Stimulated activated CD4-positive, alpha-beta T cell treated with anti-CD3 and anti-CD28 coated beads, Interleukin-2, amount 100 ng/mL, for 24 hours (primary cell): ENCODE results near the gene TECPR1.
A peak's percentile ranks its signal among the peaks of the same experiment; 100 is the strongest.

Experiments
- DNase-seq, 2 donors: peaks; one replicate each; pipeline ENCODE4 v3.0.0-alpha.2; 2020

Gene TECPR1

DNA sequence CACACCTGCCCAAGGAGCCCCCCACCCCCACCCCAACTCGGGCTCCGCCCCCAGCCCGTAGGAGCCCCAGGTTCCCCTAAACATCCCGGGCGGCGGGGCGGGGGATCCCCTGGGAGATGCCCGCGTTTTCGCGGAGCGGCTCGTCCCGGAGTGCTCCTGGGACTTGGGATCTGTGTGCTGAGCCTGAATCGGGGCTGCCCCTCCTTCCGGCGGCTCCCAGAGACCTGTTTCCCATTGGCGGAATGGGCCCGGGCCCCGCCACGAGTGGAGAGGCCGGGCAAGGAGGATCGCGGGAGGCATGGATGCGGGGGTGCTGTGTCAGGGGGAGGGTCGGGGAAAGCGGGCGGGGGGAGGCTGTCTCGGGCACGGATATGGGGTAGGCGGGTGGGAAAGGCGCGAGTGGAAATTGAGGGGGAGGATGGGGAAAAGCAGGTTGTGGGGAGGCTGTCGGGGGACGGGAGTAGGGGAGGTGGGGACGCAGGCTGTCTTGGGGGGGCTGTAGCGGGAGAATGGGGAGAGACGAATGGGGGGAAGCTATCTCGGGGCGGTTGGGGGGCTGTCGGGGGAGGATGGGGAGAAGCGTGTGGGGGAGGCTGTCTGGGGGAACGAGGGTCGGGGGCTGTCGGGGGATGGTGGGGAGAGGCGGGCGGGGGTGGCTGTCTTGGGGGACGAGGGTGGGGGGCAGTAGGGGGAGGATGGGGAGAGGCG lies 41.4 kb downstream of the TECPR1 start:
- DNase-seq = no peak

DNA sequence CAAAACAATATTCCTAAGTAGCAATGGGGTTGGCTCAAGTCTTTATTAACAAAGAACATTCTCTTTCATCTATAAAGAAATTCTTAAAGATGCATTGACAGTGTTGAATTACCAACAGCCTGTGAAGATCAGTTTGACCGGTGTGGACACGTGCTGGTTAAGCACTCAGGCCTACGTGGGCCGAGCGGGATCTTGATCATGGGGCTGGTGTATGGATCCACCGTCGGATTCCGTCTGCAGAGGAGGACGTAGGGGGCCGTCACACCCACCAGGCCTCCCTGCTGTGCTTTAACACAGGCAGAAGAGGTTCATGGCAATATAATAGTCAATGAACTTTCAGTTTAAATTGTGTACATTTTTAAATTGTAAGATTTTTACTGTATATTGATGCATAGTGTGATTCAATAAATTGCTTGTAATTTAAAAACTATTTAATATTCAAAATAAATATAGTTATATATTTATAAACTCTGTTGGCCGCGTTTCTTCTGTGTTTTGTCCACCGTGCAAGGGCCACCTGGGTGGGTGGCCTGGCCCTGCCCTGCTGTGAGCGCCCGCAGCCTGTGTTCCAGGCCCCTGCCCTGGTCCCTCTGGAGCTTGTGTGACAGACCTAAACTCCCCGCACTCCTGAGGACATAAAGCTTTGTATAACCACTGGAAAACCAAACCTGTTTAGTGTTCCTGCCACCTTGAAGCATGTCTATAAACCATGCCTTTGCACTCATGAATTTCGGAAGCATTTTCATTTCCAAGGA lies 42.7 kb downstream of the TECPR1 start:
- DNase-seq = no peak

DNA sequence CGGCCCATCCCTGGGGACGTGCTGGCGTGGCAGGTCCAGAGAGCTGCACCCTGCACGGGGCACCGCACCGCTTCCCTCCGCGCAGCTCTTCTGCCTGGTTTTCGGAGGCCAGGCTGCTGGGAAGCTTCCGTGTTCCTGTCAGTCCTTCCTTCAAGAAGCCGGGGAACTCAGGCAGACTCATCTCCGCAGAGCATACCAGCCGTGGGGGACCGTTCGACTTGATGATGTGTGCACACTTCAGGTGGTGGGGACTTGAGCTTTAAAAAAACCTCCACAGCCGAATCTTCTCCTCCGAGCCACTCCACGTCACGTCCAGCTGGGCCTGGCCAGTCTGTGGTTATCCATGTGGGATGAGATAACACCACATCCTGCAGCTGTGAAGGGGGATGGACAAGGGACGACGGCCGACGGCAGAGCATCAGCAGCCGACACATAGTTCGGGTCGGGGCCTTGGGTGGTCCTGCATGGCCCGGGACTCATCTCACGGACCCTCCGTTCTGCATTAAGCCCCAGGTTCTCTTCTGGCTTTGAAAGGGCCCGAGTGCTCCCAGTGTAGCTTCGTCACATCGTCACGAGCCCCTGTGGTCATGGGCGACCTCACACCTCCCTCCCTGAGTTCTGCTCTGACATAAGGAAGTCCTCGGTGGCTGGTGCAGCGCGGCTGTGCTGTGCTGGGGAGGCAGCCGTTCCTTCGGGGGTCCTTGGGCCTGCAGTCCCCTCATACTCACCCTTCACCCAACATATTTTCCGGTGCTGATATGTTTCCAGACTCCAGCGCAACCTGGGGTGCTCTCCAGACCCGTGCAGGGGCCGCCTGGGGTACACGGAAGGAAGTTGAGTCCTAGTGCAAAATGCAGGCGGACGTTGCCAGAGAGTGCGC lies 45.3 kb downstream of the TECPR1 start:
- DNase-seq = no peak

DNA sequence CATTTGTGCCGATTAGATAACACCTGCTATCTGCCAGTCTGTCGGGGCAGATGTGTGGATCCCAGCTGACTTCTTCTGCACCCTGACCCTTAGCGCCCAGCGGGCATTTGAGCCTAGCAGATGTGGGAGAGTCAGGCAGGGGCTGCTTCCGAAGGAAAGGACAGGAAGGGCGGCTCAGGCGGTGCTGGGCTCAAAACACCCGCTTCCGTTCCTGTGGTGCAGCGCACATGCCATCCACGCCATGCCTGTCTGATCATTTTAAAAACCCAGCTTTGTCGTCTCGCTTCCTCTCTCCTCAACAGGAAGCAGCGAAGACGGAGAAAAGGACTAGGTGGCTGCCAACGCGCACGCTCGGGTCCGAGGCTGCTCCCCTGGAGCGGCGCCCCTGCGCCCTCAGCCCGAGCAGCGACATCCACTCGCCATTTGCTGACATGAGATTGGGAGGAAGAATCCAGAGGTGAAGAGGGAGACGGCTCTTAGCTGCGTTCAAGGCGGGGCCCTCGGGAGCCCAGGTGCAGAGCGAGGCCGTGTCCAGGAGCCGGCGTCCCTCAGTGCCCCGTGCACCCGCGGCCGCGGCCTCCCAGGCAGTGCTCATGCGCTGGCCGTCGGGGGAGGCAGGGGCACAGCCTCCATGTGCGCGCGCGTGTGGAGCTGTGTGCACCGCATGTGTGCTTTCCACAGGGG lies 46.7 kb downstream of the TECPR1 start:
- DNase-seq = no peak

DNA sequence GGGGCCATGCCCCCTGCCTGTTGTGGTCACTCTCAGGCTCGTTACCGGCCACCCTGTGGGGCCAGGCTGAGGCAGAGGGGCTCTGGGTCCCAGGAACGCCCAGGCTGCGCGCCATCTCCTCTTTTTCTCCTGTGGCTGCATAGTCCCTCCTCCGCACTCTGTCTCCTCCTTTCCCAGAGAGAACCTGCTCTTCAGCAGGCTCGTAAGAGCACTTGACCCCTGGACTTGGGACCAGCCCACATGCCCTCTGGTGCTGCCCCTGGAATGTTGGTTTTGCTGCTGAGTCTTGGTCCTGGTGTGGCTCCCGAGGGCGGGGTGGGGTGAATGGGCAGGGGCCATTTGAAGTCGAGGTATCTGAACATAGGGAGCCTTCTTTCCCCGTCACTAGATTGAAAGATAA lies 47.4 kb downstream of the TECPR1 start:
- no peak for DNase-seq

DNA sequence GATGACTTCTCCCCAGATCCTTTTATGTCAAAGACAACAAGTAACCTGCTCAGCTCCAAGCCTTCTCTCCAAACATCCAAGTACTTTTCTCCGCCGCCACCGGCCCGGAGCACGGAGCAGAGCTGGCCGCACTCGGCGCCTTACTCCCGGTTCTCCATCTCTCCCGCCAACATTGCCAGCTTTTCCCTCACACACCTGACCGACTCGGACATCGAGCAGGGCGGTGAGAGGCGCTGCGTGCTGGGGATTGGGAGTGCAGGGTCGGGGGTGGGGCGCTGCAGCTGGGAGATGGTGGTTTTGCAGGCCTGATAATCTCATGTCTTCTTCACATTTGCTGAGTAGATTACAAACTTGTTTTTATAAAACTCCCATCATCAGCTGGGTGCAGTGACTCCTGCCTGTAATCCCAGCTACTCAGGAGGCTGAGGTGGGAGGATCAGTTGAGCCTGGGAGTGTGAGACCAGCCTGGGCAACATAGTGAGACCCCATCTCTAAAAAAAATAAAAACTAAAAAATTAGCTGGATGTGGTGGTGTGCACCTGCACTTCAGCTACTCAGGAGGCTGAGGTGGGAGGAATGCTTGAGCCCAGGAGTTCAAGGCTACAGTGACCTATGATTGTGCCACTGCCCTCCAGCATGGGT lies 47.9 kb downstream of the TECPR1 start:
- DNase-seq = no peak

DNA sequence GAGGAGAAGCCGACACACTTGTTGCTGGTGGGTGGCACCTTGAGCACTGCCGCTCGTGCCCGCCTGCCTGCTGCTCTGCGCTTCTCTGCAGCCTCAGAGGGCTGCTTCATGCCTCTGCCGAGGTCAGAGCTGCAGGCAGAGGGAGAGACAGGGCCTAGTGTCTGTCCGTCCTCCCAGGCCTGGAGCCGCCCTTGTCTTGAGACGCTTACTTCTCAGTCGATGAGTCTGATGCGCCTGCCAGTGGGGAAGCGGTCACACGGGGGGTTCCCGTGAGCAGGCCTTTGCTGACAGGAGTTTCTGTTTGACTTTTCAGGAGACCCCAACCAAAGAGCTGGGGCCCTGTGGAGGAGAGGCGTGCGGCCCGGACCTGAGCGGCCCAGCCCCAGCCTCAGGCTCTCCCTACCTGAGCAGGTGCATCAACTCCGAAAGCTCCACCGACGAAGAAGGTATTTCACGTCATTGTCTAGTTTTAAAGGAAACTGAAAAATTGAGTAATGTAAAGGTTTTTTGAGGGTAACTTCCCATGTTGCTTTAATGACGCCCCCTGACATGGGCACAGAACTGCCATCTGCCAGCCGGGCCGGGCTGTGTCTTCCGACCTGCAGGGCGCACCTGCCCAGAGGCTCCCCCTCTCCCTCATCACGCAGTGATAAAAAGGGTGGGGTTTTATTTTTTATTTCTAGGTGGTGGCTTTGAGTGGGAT lies 48.6 kb downstream of the TECPR1 start:
- no peak for DNase-seq

DNA sequence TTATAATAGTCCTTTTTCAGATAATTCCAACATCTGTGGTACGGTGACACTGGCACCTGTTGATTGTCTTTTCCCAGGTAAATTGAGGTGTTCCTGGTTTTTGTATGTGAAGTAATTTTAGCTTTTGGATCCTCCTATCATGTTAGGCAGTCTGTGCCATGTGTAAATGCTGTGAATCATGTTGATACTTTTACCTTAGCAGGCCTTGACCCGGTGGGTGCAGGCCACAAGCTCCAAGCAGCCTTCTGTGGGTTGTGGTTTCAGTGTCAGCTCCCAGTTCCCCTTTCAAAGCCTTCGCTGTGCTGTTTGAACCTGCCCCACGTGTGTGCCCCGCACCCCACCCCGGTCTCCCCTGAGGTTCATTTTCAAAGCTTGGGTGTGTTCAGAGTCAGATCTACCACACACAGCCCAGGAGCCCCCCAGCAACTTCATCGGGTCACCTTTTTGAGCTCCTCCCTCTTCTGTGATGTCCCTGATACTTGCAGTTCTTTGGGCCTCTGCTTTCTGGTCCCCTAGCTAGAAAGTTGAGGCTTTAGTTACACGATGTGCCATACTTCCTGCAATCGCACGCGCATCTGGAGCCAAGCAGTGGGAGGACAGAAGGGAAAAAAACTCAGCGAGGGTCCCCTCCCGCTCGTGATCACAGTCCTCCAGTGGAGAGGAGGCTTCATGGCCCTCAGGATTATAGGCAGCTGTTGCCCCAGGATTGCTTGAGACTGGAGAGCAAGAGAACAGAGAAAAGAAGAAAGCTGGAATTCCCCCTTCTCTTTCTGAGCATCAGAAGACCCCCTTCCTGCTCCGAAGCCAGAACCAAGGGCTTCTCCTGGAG lies 49.5 kb downstream of the TECPR1 start:
- DNase-seq = peak; percentile 62 to 74

DNA sequence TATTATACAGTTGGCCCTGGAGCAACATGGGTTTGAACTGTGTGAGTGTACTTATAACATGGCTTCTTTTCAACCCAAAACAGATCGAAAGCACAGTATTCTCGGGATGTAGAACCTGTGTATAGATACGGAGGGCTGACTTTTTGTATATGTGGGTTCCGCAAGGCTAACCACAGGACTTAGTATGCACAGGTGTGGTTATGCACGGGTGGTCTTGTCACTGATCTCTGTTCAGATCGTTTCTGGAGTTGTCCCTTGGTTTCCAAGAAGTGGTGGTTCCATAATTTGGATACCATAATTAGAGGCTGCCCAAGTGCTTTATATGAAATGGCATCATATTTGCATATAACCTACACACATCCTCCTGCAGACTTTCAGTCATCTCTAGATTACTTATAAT lies 51.7 kb downstream of the TECPR1 start:
- no peak for DNase-seq

DNA sequence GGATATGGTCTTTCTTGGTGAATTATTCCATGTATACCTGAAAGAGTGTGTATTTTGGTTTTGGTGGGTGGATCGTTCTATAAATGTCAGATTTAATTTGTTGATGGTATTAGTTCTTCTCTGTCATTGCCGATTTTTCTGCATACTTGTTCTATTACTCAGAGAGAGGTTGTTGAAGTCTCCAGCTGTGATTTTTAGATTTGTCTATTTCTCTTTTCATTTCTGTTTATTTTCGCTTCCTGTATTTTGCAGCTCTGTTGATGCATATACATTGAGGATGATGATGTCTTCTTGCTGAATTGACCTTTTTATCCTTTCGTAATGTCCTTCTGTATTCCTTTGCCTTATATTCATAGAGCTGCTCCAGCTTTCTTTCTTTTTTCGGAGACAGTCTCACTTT lies 52.9 kb downstream of the TECPR1 start:
- DNase-seq = no peak

DNA sequence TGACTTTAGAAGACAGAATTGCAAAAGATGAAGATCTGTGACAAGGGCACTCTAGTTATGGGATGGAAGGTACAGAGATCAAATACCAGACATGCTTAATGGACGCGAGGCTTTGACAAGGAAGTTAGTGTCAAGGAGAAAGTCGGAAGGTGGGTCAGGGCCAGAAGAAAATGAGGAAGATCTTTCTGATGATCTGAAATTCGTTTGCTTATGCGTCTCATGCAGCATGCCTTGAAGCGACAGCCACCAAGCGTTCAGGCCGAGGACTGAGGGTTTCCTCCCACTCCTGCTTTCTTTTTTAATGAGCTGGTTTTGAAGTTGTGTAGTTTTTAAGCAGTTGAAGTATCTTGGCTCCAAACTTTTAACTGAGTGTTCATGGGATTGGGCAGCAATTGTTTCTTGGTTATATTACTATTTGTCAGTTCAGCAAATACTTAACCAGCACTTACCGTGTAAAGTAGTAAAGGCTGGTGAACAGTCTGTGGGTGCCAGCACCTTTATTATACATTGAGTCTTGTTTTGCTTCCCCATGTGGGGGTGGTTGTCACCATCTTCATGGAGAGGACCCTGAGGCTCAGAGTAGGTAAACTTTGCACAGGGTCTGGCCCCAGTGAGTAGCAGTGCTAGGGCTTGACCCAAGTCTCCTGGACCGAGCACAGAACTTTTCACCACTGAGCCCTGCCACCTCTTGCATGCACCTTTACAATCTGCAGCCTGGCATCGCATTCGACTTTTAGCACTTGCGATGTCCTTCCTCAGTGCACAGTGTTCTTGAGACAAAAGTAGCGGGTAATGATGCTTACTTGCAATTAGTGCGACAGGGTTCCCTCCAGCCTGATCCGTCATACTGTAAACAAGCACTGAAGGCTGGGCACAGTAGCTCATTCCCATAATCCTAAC lies 55.1 kb downstream of the TECPR1 start:
- no peak for DNase-seq

DNA sequence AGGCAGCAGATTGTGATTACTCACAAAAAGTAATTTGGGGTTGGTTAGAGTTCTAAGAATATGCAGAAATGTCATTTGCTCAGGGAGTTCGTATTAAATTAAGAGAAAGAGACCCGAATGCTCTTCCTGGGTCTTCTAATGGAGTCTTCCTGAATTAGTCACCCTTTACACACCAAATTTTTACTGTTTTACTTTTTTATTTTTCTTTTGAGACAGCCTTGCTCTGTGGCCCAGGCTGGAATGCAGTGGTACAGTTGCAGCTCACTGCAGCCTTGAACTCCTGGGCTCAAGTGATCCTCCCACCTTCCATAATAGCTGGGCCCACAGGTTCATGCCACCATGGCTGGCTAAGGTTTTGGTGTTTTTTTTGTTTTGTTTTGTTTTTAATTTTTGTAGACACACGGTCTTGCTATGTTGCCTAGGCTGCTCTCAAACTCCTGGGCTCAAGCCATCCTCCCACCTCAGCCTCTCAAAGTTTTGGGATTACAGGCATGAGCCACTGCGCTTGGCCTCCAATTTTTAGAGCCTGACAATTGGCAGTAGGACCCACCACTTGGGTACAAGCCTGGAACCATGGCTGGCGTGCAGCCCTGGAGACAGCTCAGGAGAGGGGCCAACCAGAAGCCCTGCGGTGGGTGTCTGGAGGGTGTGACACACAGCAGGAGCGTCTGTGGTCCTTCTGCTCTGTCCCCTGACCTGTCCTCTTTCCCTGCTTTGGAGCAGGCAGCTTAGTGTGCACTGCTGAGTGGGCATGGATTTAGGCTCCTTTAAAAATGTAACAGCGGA lies 57.2 kb downstream of the TECPR1 start:
- DNase-seq = no peak

DNA sequence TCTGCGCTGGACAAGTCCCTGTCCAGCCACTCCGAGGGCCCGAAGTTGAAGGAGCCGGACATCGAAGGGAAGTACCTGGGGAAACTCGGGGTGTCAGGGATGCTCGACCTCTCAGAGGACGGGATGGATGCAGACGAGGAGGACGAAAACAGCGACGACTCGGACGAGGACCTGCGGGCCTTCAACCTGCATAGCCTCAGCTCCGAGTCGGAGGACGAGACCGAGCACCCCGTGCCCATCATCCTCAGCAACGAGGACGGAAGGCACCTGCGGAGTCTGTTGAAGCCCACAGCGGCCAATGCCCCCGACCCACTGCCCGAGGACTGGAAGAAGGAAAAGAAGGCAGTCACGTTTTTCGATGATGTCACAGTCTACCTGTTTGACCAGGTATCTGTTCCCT lies 57.8 kb downstream of the TECPR1 start:
- no peak for DNase-seq

DNA sequence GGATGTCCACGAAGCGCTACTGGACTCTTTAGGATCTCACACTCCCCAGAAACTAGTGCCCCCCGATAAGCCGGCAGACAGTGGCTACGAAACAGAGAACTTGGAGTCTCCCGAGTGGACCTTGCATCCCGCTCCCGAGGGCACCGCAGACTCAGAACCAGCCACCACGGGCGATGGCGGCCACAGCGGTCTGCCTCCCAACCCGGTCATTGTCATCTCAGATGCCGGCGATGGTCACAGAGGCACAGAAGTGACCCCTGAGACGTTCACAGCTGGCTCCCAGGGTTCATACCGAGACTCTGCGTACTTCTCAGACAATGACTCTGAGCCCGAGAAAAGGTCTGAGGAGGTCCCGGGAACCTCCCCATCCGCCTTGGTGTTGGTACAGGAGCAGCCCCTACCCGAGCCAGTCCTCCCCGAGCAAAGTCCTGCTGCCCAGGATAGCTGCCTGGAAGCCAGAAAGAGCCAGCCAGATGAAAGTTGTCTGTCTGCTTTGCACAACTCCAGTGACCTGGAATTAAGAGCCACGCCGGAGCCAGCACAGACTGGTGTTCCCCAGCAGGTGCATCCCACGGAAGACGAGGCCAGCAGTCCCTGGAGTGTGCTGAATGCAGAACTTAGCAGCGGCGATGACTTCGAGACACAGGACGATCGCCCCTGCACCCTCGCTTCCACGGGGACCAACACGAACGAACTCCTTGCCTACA lies 58.4 kb downstream of the TECPR1 start:
- DNase-seq = no peak

DNA sequence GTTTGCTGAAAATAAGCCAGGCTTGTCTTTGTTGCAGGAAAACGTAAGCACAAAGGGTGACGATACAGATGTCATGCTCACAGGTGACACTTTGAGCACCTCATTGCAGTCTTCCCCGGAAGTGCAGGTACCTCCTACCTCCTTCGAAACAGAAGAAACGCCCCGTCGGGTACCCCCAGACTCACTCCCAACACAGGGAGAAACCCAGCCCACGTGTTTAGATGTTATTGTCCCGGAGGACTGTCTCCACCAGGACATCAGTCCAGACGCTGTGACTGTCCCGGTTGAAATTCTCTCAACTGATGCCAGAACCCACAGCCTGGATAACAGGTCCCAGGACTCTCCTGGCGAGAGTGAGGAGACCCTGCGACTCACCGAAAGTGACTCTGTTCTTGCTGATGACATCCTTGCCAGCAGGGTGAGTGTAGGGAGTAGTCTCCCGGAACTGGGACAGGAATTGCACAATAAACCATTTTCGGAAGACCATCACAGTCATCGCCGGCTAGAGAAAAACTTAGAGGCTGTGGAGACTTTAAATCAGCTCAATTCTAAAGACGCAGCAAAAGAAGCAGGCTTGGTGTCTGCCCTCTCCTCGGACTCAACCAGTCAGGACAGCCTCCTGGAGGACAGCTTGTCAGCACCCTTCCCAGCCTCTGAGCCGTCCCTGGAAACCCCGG lies 59.1 kb downstream of the TECPR1 start:
- DNase-seq = no peak

DNA sequence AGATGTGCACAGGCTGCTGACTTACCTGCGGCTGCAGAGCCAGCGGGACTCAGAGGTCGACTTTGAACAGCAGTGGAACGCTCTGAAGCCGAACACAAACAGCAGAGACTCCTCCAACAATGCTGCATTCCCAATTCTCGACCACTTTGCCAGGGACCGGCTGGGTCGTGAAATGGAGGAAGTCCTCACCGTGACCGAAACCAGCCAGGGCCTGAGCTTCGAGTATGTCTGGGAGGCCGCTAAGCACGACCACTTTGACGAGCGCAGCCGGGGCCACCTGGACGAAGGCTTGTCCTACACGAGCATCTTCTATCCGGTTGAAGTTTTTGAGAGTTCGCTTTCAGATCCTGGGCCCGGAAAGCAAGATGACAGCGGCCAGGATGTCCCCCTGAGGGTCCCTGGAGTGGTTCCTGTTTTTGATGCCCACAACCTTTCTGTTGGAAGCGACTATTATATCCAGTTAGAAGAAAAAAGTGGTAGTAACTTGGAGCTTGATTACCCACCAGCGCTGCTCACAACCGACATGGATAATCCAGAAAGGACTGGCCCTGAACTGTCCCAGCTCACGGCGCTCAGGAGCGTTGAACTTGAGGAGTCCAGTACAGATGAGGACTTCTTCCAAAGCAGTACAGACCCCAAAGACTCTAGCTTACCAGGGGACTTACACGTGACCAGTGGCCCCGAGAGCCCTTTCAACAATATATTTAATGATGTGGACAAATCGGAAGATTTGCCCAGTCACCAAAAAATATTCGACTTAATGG lies 60.2 kb downstream of the TECPR1 start:
- DNase-seq = no peak

DNA sequence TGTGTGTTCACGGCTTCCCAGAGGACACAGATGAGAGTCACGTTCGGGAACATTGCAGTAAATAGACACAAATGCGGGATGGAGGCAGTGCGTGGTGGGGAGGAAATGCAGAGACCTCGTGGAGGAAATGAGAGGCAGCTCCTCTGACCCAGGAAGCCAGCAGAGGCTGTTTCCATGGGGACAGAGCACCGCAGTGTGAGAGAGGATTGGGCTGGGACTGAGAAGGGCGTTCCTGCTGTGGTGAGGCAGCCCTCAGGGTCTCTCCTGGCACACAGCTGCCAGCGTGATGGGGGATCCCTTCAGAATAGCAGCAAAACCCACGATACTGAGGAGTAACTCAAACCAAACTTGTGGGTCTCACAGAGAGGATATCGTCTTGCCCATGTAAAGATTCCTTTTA lies 62.5 kb downstream of the TECPR1 start:
- no peak for DNase-seq
